HEK293 (cell line): Measurements from ENCODE around the gene KRT73.

ENCODE experiments used
- CTCF ChIA-PET: fragments of 350-600 bp; formaldehyde crosslinking; extraction: SDS; loops from one replicate; lab custom pipeline; 2021; ENCODE audit warnings: antibody characterized with exemption; lab: Yijun Ruan, JAX
- POLR2A ChIA-PET: fragments of 300-600 bp; formaldehyde crosslinking; extraction: SDS; loops from one replicate; lab custom pipeline; 2020; ENCODE audit warnings: antibody characterized with exemption, inconsistent platforms; lab: Yijun Ruan, JAX
- H3K27ac ChIP-seq: fragments of 200-500 bp; sonication (Bioruptor generic); 2 replicates; pipeline ENCODE4 v1.5.1; 2014; ENCODE audit warnings: low read depth, low read length, control low read depth, inconsistent platforms; ENCODE audit errors: extremely low read depth
- H3K36me3 ChIP-seq, 2 experiments: fragments of 200-500 bp in 1 of 2; sonication (Bioruptor generic) in 1 of 2; 1 replicate in 1 of 2; 2 replicates in 1 of 2; pipeline ENCODE4 v1.5.1; 2014 to 2017; ENCODE audit warnings: inconsistent platforms in 2 of 2, low read length in 2 of 2; ENCODE audit not compliant: control insufficient read depth in 2 of 2, insufficient read depth in 1 of 2
- H3K4me1 ChIP-seq: fragments of 200-500 bp; sonication (Bioruptor generic); 2 replicates; pipeline ENCODE4 v1.5.1; 2014; ENCODE audit warnings: mild to moderate bottlenecking, low read length, inconsistent platforms; ENCODE audit not compliant: control insufficient read depth, insufficient read depth
- H3K4me3 ChIP-seq: 2 replicates; pipeline ENCODE4 v1.5.1; 2011; ENCODE audit warnings: low read depth, mild to moderate bottlenecking, control low read depth, low read length, moderate library complexity
- H3K9me3 ChIP-seq: fragments of 200-500 bp; sonication (Bioruptor generic); 2 replicates; pipeline ENCODE4 v1.5.1; 2014; ENCODE audit warnings: low read depth, low read length, inconsistent platforms; ENCODE audit not compliant: control insufficient read depth, insufficient read depth
- HOXD13 ChIP-seq: sonication (generic); formaldehyde crosslinking; IDR thresholded peaks from 2 replicates; pipeline ENCODE4 v1.8.0; 2022; ENCODE audit warnings: missing genetic modification reagents, borderline replicate concordance
- IKZF3 ChIP-seq: fragments of 450-650 bp; IDR thresholded peaks from 2 replicates; pipeline ENCODE4 v1.5.0; 2018; ENCODE audit warnings: missing biosample characterization, mild to moderate bottlenecking, missing genetic modification characterization, moderate library complexity
- MZF1 ChIP-seq: fragments of 450-650 bp; formaldehyde crosslinking; IDR thresholded peaks from 2 replicates; pipeline ENCODE4 v1.5.1; 2017; ENCODE audit warnings: missing biosample characterization, missing genetic modification characterization, borderline replicate concordance
- ZEB2 ChIP-seq: fragments of 450-650 bp; formaldehyde crosslinking; IDR thresholded peaks from 2 replicates; pipeline ENCODE4 v1.5.1; 2016; ENCODE audit warnings: missing biosample characterization, missing genetic modification characterization
- ZFP69B ChIP-seq: fragments of 450-650 bp; formaldehyde crosslinking; IDR thresholded peaks from 2 replicates; pipeline ENCODE4 v1.5.1; 2016; ENCODE audit warnings: missing biosample characterization, missing genetic modification characterization
- ZNF146 ChIP-seq: fragments of 450-650 bp; formaldehyde crosslinking; IDR thresholded peaks from 2 replicates; pipeline ENCODE4 v1.5.1; 2016; ENCODE audit warnings: missing biosample characterization, missing genetic modification characterization
- ZNF155 ChIP-seq: fragments of 450-650 bp; formaldehyde crosslinking; IDR thresholded peaks from 2 replicates; pipeline ENCODE4 v1.5.1; 2016; ENCODE audit warnings: missing biosample characterization, missing genetic modification characterization
- ZNF335 ChIP-seq: fragments of 450-650 bp; formaldehyde crosslinking; conservative IDR thresholded peaks from 2 replicates; pipeline ENCODE4 v1.5.1; 2016; ENCODE audit warnings: missing biosample characterization, missing genetic modification characterization
- ZNF571 ChIP-seq: fragments of 450-650 bp; formaldehyde crosslinking; IDR thresholded peaks from 2 replicates; pipeline ENCODE4 v1.5.0; 2017; ENCODE audit warnings: missing biosample characterization, missing genetic modification characterization
- ZNF610 ChIP-seq: fragments of 450-650 bp; formaldehyde crosslinking; IDR thresholded peaks from 2 replicates; pipeline ENCODE4 v1.5.1; 2016; ENCODE audit warnings: missing biosample characterization, missing genetic modification characterization, borderline replicate concordance
- ZNF621 ChIP-seq: fragments of 450-650 bp; formaldehyde crosslinking; IDR thresholded peaks from 2 replicates; pipeline ENCODE4 v1.5.1; 2017; ENCODE audit warnings: missing biosample characterization, missing genetic modification characterization
- ZNF677 ChIP-seq: fragments of 450-650 bp; IDR thresholded peaks from 2 replicates; pipeline ENCODE4 v1.5.0; 2018; ENCODE audit warnings: missing biosample characterization, mild to moderate bottlenecking, missing genetic modification characterization, moderate library complexity
- ZNF76 ChIP-seq: fragments of 450-650 bp; formaldehyde crosslinking; IDR thresholded peaks from 2 replicates; pipeline ENCODE4; 2016; ENCODE audit warnings: low read depth, missing biosample characterization, missing genetic modification characterization, borderline replicate concordance
- ZNF792 ChIP-seq: fragments of 450-650 bp; formaldehyde crosslinking; IDR thresholded peaks from 2 replicates; pipeline ENCODE4 v1.5.1; 2016; ENCODE audit warnings: missing biosample characterization, missing genetic modification characterization
- TF ChIP-seq, protein P1 (sequence below): fragments of 450-650 bp; formaldehyde crosslinking; IDR thresholded peaks from 2 replicates; pipeline ENCODE4 v1.5.1; 2016; ENCODE audit warnings: missing biosample characterization, missing genetic modification characterization
- TF ChIP-seq, protein P2 (sequence below): fragments of 450-650 bp; formaldehyde crosslinking; IDR thresholded peaks from 2 replicates; pipeline ENCODE4 v1.5.1; 2016; ENCODE audit warnings: missing biosample characterization, missing genetic modification characterization, low read depth
- TF ChIP-seq, protein P3 (sequence below): fragments of 450-650 bp; formaldehyde crosslinking; IDR thresholded peaks from 2 replicates; pipeline ENCODE4 v1.5.1; 2016; ENCODE audit warnings: missing biosample characterization, missing genetic modification characterization
- TF ChIP-seq, protein P4 (sequence below): fragments of 450-650 bp; formaldehyde crosslinking; IDR thresholded peaks from 2 replicates; pipeline ENCODE4 v1.5.1; 2016; ENCODE audit warnings: missing biosample characterization, missing genetic modification characterization

The KRT73 gene

DNA sequence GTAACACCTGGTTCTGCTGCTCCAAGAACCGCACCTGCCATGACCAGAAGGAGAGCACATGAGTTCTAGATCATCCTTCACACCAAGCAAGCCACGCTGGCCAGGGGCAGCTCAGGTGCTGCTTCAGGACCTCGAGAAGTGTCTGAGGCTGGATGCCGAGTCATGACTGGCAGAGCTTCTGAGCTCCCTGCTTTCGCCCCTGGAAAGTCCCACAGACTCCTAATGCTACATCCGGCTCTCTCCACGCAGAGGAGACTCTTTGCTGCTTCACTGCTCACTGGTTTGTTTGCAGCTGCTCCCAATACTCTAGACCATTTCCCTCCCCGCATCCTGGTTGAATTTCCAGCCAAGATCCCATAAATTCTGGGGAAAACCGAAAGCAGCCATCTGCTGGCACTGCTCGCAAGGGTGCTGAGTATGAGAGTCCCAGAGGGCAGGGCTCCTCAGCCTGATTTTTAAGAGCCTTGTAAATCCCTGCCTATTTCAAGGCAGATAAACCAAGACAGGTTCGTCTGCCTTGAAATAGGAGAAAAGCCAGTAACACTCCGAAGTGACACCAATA lies 32.2 kb upstream of the KRT73 start:
- H3K4me3 ChIP-seq: no peak overlapping the region
- ChIA-PET POLR2A (no interaction called here), CTCF (interaction anchor here (1.1 kb wide), 1 partner anchor 512 kb away, joined by 4 read pairs; no protein-coding TSS in a partner anchor)
- H3K36me3 ChIP-seq: no peaks in the 10 kb centered on the region
- TF ChIP-seq HOXD13 (CRISPR knock-in tag) (no peak), ZNF335 (no peak), ZEB2 (tag by site-specific recombination) (no peak)
- TF ChIP-seq, protein P1, sequence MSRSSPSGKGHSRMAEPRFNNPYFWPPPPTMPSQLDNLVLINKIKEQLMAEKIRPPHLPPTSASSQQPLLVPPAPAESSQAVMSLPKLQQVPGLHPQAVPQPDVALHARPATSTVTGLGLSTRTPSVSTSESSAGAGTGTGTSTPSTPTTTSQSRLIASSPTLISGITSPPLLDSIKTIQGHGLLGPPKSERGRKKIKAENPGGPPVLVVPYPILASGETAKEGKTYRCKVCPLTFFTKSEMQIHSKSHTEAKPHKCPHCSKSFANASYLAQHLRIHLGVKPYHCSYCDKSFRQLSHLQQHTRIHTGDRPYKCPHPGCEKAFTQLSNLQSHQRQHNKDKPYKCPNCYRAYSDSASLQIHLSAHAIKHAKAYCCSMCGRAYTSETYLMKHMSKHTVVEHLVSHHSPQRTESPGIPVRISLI (tag by site-specific recombination): no peak
- TF ChIP-seq, protein P2, sequence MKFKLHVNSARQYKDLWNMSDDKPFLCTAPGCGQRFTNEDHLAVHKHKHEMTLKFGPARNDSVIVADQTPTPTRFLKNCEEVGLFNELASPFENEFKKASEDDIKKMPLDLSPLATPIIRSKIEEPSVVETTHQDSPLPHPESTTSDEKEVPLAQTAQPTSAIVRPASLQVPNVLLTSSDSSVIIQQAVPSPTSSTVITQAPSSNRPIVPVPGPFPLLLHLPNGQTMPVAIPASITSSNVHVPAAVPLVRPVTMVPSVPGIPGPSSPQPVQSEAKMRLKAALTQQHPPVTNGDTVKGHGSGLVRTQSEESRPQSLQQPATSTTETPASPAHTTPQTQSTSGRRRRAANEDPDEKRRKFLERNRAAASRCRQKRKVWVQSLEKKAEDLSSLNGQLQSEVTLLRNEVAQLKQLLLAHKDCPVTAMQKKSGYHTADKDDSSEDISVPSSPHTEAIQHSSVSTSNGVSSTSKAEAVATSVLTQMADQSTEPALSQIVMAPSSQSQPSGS: no peak
- H3K27ac ChIP-seq: no peak overlapping the region
- no peaks in the 10 kb centered on the region for H3K4me1 ChIP-seq
- H3K9me3 ChIP-seq: no peaks in the 10 kb centered on the region

DNA sequence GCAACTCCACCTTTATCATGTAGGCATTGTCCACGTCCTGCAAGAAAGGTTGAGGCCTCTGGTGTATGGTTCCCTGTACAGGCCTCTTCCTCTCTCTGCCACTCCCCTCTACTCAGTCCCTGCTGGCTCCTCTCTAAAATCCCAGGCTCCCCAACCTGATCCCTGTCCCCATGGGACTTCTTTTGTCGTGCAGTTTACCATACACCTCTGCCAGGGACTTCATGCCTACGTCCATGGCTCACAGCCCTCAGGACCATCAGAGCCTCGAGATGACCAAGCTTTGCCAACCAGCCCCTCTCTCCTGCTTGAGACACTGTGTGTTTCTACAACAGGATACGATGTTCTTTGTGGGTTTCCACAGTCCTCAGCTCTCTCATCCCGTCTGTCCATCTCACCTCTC lies 30.7 kb upstream of the KRT73 start:
- H3K36me3 ChIP-seq: no peaks in the 10 kb centered on the region
- POLR2A ChIA-PET: no interaction called here
- H3K4me1 ChIP-seq: no peaks in the 10 kb centered on the region
- no peak overlapping the region for H3K27ac ChIP-seq
- no peak overlapping the region for H3K4me3 ChIP-seq
- TF ChIP-seq ZNF146: no peak
- TF ChIP-seq, protein P3, sequence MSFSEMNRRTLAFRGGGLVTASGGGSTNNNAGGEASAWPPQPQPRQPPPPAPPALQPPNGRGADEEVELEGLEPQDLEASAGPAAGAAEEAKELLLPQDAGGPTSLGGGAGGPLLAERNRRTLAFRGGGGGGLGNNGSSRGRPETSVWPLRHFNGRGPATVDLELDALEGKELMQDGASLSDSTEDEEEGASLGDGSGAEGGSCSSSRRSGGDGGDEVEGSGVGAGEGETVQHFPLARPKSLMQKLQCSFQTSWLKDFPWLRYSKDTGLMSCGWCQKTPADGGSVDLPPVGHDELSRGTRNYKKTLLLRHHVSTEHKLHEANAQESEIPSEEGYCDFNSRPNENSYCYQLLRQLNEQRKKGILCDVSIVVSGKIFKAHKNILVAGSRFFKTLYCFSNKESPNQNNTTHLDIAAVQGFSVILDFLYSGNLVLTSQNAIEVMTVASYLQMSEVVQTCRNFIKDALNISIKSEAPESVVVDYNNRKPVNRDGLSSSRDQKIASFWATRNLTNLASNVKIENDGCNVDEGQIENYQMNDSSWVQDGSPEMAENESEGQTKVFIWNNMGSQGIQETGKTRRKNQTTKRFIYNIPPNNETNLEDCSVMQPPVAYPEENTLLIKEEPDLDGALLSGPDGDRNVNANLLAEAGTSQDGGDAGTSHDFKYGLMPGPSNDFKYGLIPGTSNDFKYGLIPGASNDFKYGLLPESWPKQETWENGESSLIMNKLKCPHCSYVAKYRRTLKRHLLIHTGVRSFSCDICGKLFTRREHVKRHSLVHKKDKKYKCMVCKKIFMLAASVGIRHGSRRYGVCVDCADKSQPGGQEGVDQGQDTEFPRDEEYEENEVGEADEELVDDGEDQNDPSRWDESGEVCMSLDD: no peak
- TF ChIP-seq ZFP69B (tag by site-specific recombination): no peak
- no peak for TF ChIP-seq ZNF792
- no peak for TF ChIP-seq ZNF76 (tag by site-specific recombination)
- no peak for TF ChIP-seq ZNF677
- TF ChIP-seq ZNF621 (tag by site-specific recombination): no peak
- no peak for TF ChIP-seq ZNF571
- TF ChIP-seq, protein P4, sequence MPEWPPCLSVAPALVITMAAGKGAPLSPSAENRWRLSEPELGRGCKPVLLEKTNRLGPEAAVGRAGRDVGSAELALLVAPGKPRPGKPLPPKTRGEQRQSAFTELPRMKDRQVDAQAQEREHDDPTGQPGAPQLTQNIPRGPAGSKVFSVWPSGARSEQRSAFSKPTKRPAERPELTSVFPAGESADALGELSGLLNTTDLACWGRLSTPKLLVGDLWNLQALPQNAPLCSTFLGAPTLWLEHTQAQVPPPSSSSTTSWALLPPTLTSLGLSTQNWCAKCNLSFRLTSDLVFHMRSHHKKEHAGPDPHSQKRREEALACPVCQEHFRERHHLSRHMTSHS (tag by site-specific recombination): no peak
- TF ChIP-seq MZF1 (tag by site-specific recombination): no peak
- TF ChIP-seq IKZF3 (tag by site-specific recombination): no peak
- TF ChIP-seq ZNF155: no peak
- no peak for TF ChIP-seq ZNF610 (tag by site-specific recombination)
- H3K9me3 ChIP-seq: no peaks in the 10 kb centered on the region
- CTCF ChIA-PET: no interaction called here
